ENCODE results near the gene FAM149B1.

DNA sequence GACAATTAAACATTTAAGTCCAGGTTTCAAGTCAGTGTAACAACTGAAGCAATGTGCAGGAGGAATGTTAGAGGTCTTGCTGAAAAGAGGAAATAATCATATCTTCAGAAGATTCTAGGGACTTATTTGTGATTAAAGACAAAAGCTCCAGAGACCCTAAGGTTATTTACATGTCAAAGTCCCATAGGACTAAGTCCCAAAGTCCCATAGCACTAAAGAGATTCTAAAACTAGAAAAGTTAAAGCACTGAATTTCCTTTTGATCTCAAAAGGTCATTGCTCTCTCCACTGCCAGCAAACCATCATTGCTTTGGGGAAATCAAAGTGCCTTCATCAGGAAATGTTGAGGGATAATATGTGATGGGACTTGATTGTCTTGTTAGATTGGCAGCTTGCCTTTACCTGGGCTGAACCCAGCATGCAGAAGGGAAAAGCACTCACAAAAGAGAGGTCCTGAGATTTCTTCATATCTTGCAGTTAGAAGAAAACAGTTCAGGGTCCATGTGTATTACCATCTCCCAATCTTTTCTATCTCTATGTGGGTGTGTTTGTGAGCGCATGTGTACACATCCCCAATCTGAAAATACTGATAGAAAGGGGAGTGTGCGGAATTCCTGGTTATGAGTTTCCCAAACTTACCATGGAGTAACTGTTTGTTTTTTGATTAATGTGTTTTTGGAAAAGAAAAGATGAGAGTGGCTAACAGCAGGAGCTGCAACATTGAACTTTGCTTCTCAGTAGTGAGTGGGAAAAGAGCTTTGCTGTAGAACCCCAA is 35.8 kb upstream of the FAM149B1 start:
- TF ChIP-seq, protein P1, sequence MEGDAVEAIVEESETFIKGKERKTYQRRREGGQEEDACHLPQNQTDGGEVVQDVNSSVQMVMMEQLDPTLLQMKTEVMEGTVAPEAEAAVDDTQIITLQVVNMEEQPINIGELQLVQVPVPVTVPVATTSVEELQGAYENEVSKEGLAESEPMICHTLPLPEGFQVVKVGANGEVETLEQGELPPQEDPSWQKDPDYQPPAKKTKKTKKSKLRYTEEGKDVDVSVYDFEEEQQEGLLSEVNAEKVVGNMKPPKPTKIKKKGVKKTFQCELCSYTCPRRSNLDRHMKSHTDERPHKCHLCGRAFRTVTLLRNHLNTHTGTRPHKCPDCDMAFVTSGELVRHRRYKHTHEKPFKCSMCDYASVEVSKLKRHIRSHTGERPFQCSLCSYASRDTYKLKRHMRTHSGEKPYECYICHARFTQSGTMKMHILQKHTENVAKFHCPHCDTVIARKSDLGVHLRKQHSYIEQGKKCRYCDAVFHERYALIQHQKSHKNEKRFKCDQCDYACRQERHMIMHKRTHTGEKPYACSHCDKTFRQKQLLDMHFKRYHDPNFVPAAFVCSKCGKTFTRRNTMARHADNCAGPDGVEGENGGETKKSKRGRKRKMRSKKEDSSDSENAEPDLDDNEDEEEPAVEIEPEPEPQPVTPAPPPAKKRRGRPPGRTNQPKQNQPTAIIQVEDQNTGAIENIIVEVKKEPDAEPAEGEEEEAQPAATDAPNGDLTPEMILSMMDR (IDR thresholded peaks at IDR 0.05 in 4 of 5, conservative IDR thresholded peaks at IDR 0.05 in 1 of 5) = no peak
- no peak for TF ChIP-seq POLR2A (IDR thresholded peaks at IDR 0.05)

Measured in gastrocnemius medialis (tissue), 4 donors.